WTC11 (cell line): ENCODE data around the gene PKP1. TPM values are rescaled to one million over a fixed set of nuclear protein-coding genes. Genes with fewer than 3 reads are reported as not detected.

Experiments used
- ATAC-seq: fragments of 200-7000 bp; cut with Tn5 transposase; 2 replicates; pipeline ENCODE4 v1.10.0; 2021; ENCODE audit warnings: mild to moderate bottlenecking, moderate library complexity
- CTCF ChIA-PET: fragments of 300-600 bp; sonication (Branson Sonifier 250); formaldehyde crosslinking; loops from one replicate; lab custom pipeline; 2021; ENCODE audit warnings: antibody characterized with exemption; lab: Charles Lee
- POLR2A ChIA-PET: fragments of 350-600 bp; sonication (Branson Sonifier 250); formaldehyde crosslinking; loops from one replicate; lab custom pipeline; 2021; ENCODE audit warnings: antibody characterized with exemption; lab: Charles Lee
- DNase-seq: peaks from one replicate; pipeline ENCODE4 v3.0.0; 2021; ENCODE audit warnings: low spot score
- H3K27ac Mint-ChIP-seq: 2 replicates; pipeline ENCODE4 v1.8.0; 2021; ENCODE audit warnings: mixed read lengths
- H3K27me3 Mint-ChIP-seq: 2 replicates; pipeline ENCODE4 v1.8.0; 2021; ENCODE audit warnings: low read depth, mild to moderate bottlenecking, moderate library complexity, mixed read lengths
- H3K36me3 Mint-ChIP-seq: 2 replicates; pipeline ENCODE4 v1.8.0; 2021; ENCODE audit warnings: mixed read lengths
- H3K4me1 Mint-ChIP-seq: 2 replicates; pipeline ENCODE4 v1.8.0; 2022; ENCODE audit warnings: mixed read lengths
- H3K4me3 Mint-ChIP-seq: 2 replicates; pipeline ENCODE4 v1.8.0; 2021; ENCODE audit warnings: mild to moderate bottlenecking, moderate library complexity, mixed read lengths
- H3K9me3 Mint-ChIP-seq: 2 replicates; pipeline ENCODE4 v1.8.0; 2021; ENCODE audit warnings: mixed read lengths
- CREB1 ChIP-seq: sonication (generic); formaldehyde crosslinking; IDR thresholded peaks from 2 replicates; pipeline ENCODE4 v1.8.0; 2023; ENCODE audit warnings: mild to moderate bottlenecking, missing genetic modification reagents
- CTCF ChIP-seq: fragments of 200-600 bp; IDR thresholded peaks from 2 replicates; pipeline ENCODE4 v1.8.0; 2022; ENCODE audit warnings: antibody characterized with exemption
- E2F1 ChIP-seq: sonication (generic); formaldehyde crosslinking; IDR thresholded peaks from 2 replicates; pipeline ENCODE4 v1.8.0; 2022; ENCODE audit warnings: mild to moderate bottlenecking, missing genetic modification reagents
- ETV6 ChIP-seq: sonication (generic); formaldehyde crosslinking; IDR thresholded peaks from 2 replicates; pipeline ENCODE4 v1.8.1; 2022; ENCODE audit warnings: mild to moderate bottlenecking, missing genetic modification reagents
- FOXJ3 ChIP-seq: sonication (generic); formaldehyde crosslinking; IDR thresholded peaks from 2 replicates; pipeline ENCODE4 v1.9.0; 2021; ENCODE audit warnings: missing genetic modification reagents, mild to moderate bottlenecking, borderline replicate concordance
- GRHL2 ChIP-seq: fragments of 250-450 bp; sonication (Bioruptor Pico); IDR thresholded peaks from 2 replicates; pipeline ENCODE4 v1.8.0; 2022; ENCODE audit warnings: mild to moderate bottlenecking, moderate library complexity; ENCODE audit not compliant: insufficient replicate concordance, severe bottlenecking
- JUN ChIP-seq: sonication (generic); formaldehyde crosslinking; IDR thresholded peaks from 2 replicates; pipeline ENCODE4 v1.8.0; 2023; ENCODE audit warnings: mild to moderate bottlenecking, missing genetic modification reagents
- MLX ChIP-seq: sonication (generic); formaldehyde crosslinking; IDR thresholded peaks from 2 replicates; pipeline ENCODE4 v1.8.1; 2023; ENCODE audit warnings: mild to moderate bottlenecking, missing genetic modification reagents, moderate library complexity
- MXD4 ChIP-seq: fragments of 250-450 bp; sonication (Bioruptor Pico); IDR thresholded peaks from 2 replicates; pipeline ENCODE4 v1.8.0; 2021; ENCODE audit warnings: mild to moderate bottlenecking, moderate library complexity, borderline replicate concordance
- NR2C2 ChIP-seq: sonication (generic); formaldehyde crosslinking; IDR thresholded peaks from 2 replicates; pipeline ENCODE4 v1.8.0; 2022; ENCODE audit warnings: mild to moderate bottlenecking, missing genetic modification reagents
- NR3C1 ChIP-seq: sonication (generic); formaldehyde crosslinking; conservative IDR thresholded peaks from 2 replicates; pipeline ENCODE4 v1.8.1; 2023; ENCODE audit warnings: low read depth, mild to moderate bottlenecking, missing genetic modification reagents
- OVOL2 ChIP-seq: fragments of 250-450 bp; sonication (Bioruptor Pico); IDR thresholded peaks from 2 replicates; pipeline ENCODE4 v1.9.0; 2021; ENCODE audit warnings: mild to moderate bottlenecking, borderline replicate concordance
- PRRX2 ChIP-seq: fragments of 250-450 bp; sonication (Bioruptor Pico); IDR thresholded peaks from 2 replicates; pipeline ENCODE4 v1.8.0; 2021; ENCODE audit warnings: mild to moderate bottlenecking
- SOX15 ChIP-seq: fragments of 250-450 bp; sonication (Bioruptor Pico); IDR thresholded peaks from 2 replicates; pipeline ENCODE4 v1.9.0; 2021; ENCODE audit warnings: mild to moderate bottlenecking
- SP1 ChIP-seq: sonication (generic); formaldehyde crosslinking; conservative IDR thresholded peaks from 2 replicates; pipeline ENCODE4 v1.8.1; 2022; ENCODE audit warnings: missing genetic modification reagents
- TEAD4 ChIP-seq: sonication (generic); formaldehyde crosslinking; IDR thresholded peaks from 2 replicates; pipeline ENCODE4 v1.8.0; 2022; ENCODE audit warnings: mild to moderate bottlenecking, missing genetic modification reagents
- ZMAT4 ChIP-seq: fragments of 250-450 bp; sonication (Bioruptor Pico); IDR thresholded peaks from 2 replicates; pipeline ENCODE4 v1.9.0; 2021; ENCODE audit warnings: mild to moderate bottlenecking
- ZNF232 ChIP-seq: sonication (generic); formaldehyde crosslinking; IDR thresholded peaks from 2 replicates; pipeline ENCODE4 v1.8.0; 2022; ENCODE audit warnings: mild to moderate bottlenecking, missing genetic modification reagents
- ZNF263 ChIP-seq: sonication (generic); formaldehyde crosslinking; IDR thresholded peaks from 2 replicates; pipeline ENCODE4 v1.8.1; 2022; ENCODE audit warnings: low read depth, mild to moderate bottlenecking, moderate library complexity, missing genetic modification reagents
- ZNF396 ChIP-seq: fragments of 250-450 bp; sonication (Bioruptor Pico); IDR thresholded peaks from 2 replicates; pipeline ENCODE4 v1.8.0; 2021; ENCODE audit warnings: mild to moderate bottlenecking, moderate library complexity, borderline replicate concordance
- ZNF423 ChIP-seq: fragments of 250-450 bp; sonication (Bioruptor Pico); IDR thresholded peaks from 2 replicates; pipeline ENCODE4 v2.1.2; 2022; ENCODE audit warnings: mild to moderate bottlenecking, moderate library complexity
- total RNA-seq: library from RNA; stranded (reverse); gene quantifications from 3 replicates; pipeline ENCODE4 v1.2.3, GENCODE V29; 2021
- TF ChIP-seq, protein P1 (sequence below): sonication (generic); formaldehyde crosslinking; IDR thresholded peaks from 2 replicates; pipeline ENCODE4 v1.8.0; 2022; ENCODE audit warnings: mild to moderate bottlenecking, missing genetic modification reagents
- TF ChIP-seq, protein P2 (sequence below): sonication (generic); formaldehyde crosslinking; IDR thresholded peaks from 2 replicates; pipeline ENCODE4 v1.8.1; 2023; ENCODE audit warnings: mild to moderate bottlenecking, missing genetic modification reagents, moderate library complexity

The PKP1 gene
- total RNA-seq, 1 experiment from 2014 or later, result 0.24 TPM

DNA sequence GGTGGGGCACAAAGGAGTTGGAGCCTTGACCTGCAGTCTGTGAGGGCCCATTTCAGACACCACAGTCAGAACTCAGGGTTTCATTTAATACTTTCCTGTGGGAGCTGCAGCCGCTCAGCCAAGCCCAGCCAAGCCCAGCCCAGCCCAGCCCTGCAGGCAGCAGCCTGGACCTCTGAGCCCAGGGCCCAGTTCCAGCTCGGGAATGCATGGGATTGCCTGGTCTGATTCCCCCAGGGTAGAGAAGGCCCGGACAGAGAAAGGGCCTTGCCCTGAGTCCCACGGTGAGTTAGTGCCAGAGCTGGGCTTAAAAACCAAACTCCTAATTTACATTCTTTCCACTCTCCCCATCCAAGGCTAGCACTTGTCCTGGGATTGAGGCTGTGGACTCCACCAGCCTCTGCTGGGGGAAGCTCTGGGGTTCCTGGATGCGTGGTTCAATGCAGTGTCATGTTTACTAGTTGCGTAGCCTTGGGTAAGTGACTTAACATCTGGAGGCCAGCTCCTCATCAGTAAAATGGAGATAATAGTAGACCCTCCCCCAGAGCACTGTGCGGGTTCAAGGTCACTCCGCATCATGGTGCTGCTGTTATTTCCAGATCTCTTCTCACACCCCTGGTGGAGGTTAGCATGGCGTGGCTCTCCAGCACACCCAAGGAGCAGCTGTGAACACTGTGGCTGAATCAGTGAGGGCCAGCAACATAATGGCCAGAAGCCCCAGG is 29.2 kb upstream of the PKP1 start:
- CTCF ChIA-PET, result interaction anchor here (0.6 to 2.5 kb wide), 33 partner anchors 9 to 282 kb away, joined by 3 to 80 read pairs (median 6); partner anchors contain the start of genes IGFN1, PHLDA3 and PKP1
- no peaks in the 10 kb centered on the region for H3K36me3 Mint-ChIP-seq
- no peak for ATAC-seq

DNA sequence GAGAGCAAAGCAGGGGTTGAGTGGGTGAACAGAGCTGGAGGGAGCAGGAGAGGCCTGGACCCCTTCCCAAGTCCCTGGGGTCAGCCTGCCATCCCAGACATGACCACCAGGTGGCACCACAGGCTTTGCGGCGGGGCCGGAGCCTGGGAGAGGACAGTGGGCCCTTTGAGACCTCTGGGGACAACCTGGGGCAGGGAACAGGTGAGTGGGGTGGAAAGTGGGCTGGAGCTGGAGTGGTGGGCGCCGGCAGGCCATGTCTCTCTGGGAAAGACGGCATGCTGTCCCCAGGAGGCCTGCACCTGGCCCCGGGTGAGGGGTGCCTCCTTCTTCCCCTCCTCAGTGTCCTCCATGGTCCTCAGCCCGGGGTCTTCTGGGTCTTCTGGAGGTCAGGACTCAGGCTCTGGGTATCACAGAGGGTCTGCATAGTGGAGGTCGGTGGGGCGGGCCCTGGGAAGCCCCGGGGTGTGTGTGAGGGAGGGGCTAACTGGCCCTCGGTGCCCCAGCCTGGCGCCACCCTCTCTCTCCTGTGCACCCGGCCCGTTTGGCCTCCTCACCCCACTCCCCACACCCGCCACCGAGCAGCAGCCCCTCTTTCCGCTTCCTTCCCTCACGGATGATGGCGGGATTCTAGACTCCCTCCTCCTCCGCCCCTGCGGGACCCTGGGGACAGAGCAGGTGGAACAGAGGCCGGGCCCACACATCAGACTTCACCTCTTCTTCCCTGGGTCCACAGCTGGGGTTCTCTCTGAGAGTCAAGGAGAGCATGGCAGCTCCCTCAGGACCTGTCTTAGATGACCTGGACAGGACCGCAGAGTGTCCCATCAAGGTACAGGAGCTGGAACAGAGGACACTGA is 28.5 kb upstream of the PKP1 start:
- DNase-seq (peak; percentile 96), ATAC-seq (peak; percentile 81)
- no peaks in the 10 kb centered on the region for H3K36me3 Mint-ChIP-seq
- H3K4me1 Mint-ChIP-seq, result peaks cover 5% of the 10 kb centered on the region; the same call in 1 of the 2 replicates
- H3K9me3 Mint-ChIP-seq, result no peaks in the 10 kb centered on the region
- H3K27ac Mint-ChIP-seq, result no peak overlapping the region
- H3K27me3 Mint-ChIP-seq, result no peaks in the 10 kb centered on the region; the same call in 1 of the 2 replicates
- H3K4me3 Mint-ChIP-seq, result no peak overlapping the region
- ChIA-PET POLR2A (no interaction called here), CTCF (interaction anchor here (0.6 to 2.5 kb wide), 34 partner anchors 8 to 283 kb away, joined by 3 to 80 read pairs (median 6); partner anchors contain the start of genes IGFN1, PHLDA3 and PKP1)
- TF ChIP-seq MXD4 (CRISPR knock-in tag) (no peak), SOX15 (CRISPR knock-in tag) (no peak), ETV6 (CRISPR knock-in tag) (0 out of 2 replicates have a peak, but pooled peaks have one; percentile 31), OVOL2 (CRISPR knock-in tag) (no peak), CTCF (peak; percentile 99), ZNF263 (no peak), PRRX2 (CRISPR knock-in tag) (no peak), ZNF423 (CRISPR knock-in tag) (no peak), ZNF396 (CRISPR knock-in tag) (no peak), E2F1 (CRISPR knock-in tag) (no peak), GRHL2 (no peak), FOXJ3 (CRISPR knock-in tag) (no peak), MLX (no peak), NR2C2 (no peak), TEAD4 (CRISPR knock-in tag) (no peak), JUN (CRISPR knock-in tag) (no peak), NR3C1 (no peak), ZMAT4 (CRISPR knock-in tag) (no peak), CREB1 (CRISPR knock-in tag) (no peak)
- TF ChIP-seq, protein P1, sequence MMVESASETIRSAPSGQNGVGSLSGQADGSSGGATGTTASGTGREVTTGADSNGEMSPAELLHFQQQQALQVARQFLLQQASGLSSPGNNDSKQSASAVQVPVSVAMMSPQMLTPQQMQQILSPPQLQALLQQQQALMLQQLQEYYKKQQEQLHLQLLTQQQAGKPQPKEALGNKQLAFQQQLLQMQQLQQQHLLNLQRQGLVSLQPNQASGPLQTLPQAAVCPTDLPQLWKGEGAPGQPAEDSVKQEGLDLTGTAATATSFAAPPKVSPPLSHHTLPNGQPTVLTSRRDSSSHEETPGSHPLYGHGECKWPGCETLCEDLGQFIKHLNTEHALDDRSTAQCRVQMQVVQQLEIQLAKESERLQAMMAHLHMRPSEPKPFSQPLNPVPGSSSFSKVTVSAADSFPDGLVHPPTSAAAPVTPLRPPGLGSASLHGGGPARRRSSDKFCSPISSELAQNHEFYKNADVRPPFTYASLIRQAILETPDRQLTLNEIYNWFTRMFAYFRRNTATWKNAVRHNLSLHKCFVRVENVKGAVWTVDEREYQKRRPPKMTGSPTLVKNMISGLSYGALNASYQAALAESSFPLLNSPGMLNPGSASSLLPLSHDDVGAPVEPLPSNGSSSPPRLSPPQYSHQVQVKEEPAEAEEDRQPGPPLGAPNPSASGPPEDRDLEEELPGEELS, result 0 out of 2 replicates have a peak, but pooled peaks have one; percentile 1
- TF ChIP-seq, protein P2, sequence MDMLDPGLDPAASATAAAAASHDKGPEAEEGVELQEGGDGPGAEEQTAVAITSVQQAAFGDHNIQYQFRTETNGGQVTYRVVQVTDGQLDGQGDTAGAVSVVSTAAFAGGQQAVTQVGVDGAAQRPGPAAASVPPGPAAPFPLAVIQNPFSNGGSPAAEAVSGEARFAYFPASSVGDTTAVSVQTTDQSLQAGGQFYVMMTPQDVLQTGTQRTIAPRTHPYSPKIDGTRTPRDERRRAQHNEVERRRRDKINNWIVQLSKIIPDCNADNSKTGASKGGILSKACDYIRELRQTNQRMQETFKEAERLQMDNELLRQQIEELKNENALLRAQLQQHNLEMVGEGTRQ (CRISPR knock-in tag), result no peak

More for the DNA sequence above, 29.2 kb upstream of the PKP1 start:
- no peaks in the 10 kb centered on the region for H3K9me3 Mint-ChIP-seq
- no peak for DNase-seq
- H3K27me3 Mint-ChIP-seq, result no peaks in the 10 kb centered on the region; the same call in 1 of the 2 replicates
- no peak overlapping the region for H3K27ac Mint-ChIP-seq
- peaks cover 2% of the 10 kb centered on the region; the same call in 1 of the 2 replicates for H3K4me1 Mint-ChIP-seq
- POLR2A ChIA-PET, result no interaction called here
- no peak overlapping the region for H3K4me3 Mint-ChIP-seq
- TF ChIP-seq OVOL2 (CRISPR knock-in tag), result no peak
- TF ChIP-seq, protein P1, result 0 out of 2 replicates have a peak, but pooled peaks have one; percentile 19
- TF ChIP-seq SP1 (CRISPR knock-in tag), result no peak
- no peak for TF ChIP-seq ZNF232 (CRISPR knock-in tag)
